Osteocyte (in vitro differentiated cells): ENCODE data around the gene TMPRSS11A. TPM values are rescaled to one million over a fixed set of nuclear protein-coding genes. Genes with fewer than 3 reads are reported as not detected.

Experiments
- DNase-seq: peaks from one replicate; pipeline ENCODE4 v3.0.0; 2021; ENCODE audit warnings: mixed read lengths; ENCODE audit not compliant: unreplicated experiment; ENCODE audit errors: extremely low spot score
- H3K27ac Mint-ChIP-seq: one replicate; pipeline ENCODE4 v1.8.0; 2021; ENCODE audit warnings: mild to moderate bottlenecking, mixed read lengths; ENCODE audit not compliant: unreplicated experiment
- H3K27me3 Mint-ChIP-seq: one replicate; pipeline ENCODE4 v1.8.0; 2021; ENCODE audit warnings: mixed read lengths; ENCODE audit not compliant: unreplicated experiment
- H3K36me3 Mint-ChIP-seq: one replicate; pipeline ENCODE4 v1.8.0; 2021; ENCODE audit warnings: mixed read lengths; ENCODE audit not compliant: unreplicated experiment
- H3K4me1 Mint-ChIP-seq: one replicate; pipeline ENCODE4 v1.8.0; 2021; ENCODE audit warnings: mixed read lengths; ENCODE audit not compliant: unreplicated experiment
- H3K4me3 Mint-ChIP-seq: one replicate; pipeline ENCODE4 v1.8.0; 2021; ENCODE audit warnings: mild to moderate bottlenecking, moderate library complexity, mixed read lengths; ENCODE audit not compliant: unreplicated experiment
- H3K9me3 Mint-ChIP-seq: one replicate; pipeline ENCODE4 v1.8.0; 2021; ENCODE audit warnings: mixed read lengths; ENCODE audit not compliant: unreplicated experiment
- CTCF ChIP-seq: fragments of 200-600 bp; sonication (generic); IDR thresholded peaks from 2 replicates; pipeline ENCODE4 v1.5.0; 2021; ENCODE audit warnings: antibody characterized with exemption, mild to moderate bottlenecking, moderate library complexity
- long read RNA-seq: library from polyadenylated mRNA; unstranded; transcript quantifications from one replicate; pipeline ENCODE4 v2.0.0, GENCODE V29; 2021
- total RNA-seq: library from RNA; stranded (reverse); gene quantifications from 2 replicates; pipeline ENCODE4 v1.2.1, GENCODE V29; 2021

The TMPRSS11A gene
- not detected in 2 replicates for total RNA-seq
- long read RNA-seq: 0 reads

- no peaks in the 10 kb centered on the region for H3K27me3 Mint-ChIP-seq
- H3K27ac Mint-ChIP-seq: no peak within 1 kb of the TSS
- H3K4me3 Mint-ChIP-seq: no peak within 1 kb of the TSS
- DNase-seq: no peak
- no peaks in the 10 kb centered on the region for H3K36me3 Mint-ChIP-seq
- no peak for TF ChIP-seq CTCF
- no peaks in the 10 kb centered on the region for H3K4me1 Mint-ChIP-seq
- H3K9me3 Mint-ChIP-seq: no peaks in the 10 kb centered on the region
Measured at GRCh38 chr4:67963356-67963755, at the start of gene TMPRSS11A. TSS of gene TMPRSS11A (minus strand) at chr4:67963493. CDS start at chr4:67963393, 100 bp downstream.

- DNase-seq: no peak
- no peaks in the 10 kb centered on the region for H3K36me3 Mint-ChIP-seq
- TF ChIP-seq CTCF: no peak
Measured at GRCh38 chr4:68011684-68012083, 48.4 kb upstream of the TMPRSS11A start.

GRCh38 chr4:68002906-68003305, 39.6 kb upstream of the TMPRSS11A start:
- DNase-seq: no peak
- Mint-ChIP-seq H3K36me3 (no peaks in the 10 kb centered on the region), H3K27ac (no peak overlapping the region), H3K4me1 (no peaks in the 10 kb centered on the region), H3K4me3 (no peak overlapping the region), H3K27me3 (peaks cover 3% of the 10 kb centered on the region), H3K9me3 (peaks cover 4% of the 10 kb centered on the region)
- no peak for TF ChIP-seq CTCF

More at GRCh38 chr4:68011684-68012083, 48.4 kb upstream of the TMPRSS11A start:
- no peak overlapping the region for H3K4me3 Mint-ChIP-seq
- no peaks in the 10 kb centered on the region for H3K4me1 Mint-ChIP-seq
- no peak overlapping the region for H3K27ac Mint-ChIP-seq
- H3K9me3 Mint-ChIP-seq: no peaks in the 10 kb centered on the region
- H3K27me3 Mint-ChIP-seq: peaks cover 5% of the 10 kb centered on the region

- DNase-seq: no peak
- H3K4me3 Mint-ChIP-seq: no peak overlapping the region
- H3K9me3 Mint-ChIP-seq: no peaks in the 10 kb centered on the region
- H3K27ac Mint-ChIP-seq: no peak overlapping the region
- no peak for TF ChIP-seq CTCF
- no peaks in the 10 kb centered on the region for H3K4me1 Mint-ChIP-seq
- H3K27me3 Mint-ChIP-seq: peaks cover 20% of the 10 kb centered on the region
- H3K36me3 Mint-ChIP-seq: no peaks in the 10 kb centered on the region
Measured at GRCh38 chr4:67996127-67996526, 32.8 kb upstream of the TMPRSS11A start.

- DNase-seq: no peak
- TF ChIP-seq CTCF: no peak
- Mint-ChIP-seq H3K4me3 (no peak overlapping the region), H3K27me3 (peaks cover 17% of the 10 kb centered on the region), H3K27ac (no peak overlapping the region), H3K9me3 (no peaks in the 10 kb centered on the region), H3K36me3 (no peaks in the 10 kb centered on the region), H3K4me1 (no peaks in the 10 kb centered on the region)
Measured at GRCh38 chr4:67988991-67989390, 25.7 kb upstream of the TMPRSS11A start.
